HCT116 (cell line): Measurements from ENCODE around the gene TCEA2. TPM values are rescaled to one million over a fixed set of nuclear protein-coding genes. Genes with fewer than 3 reads are reported as not detected.

ENCODE experiments used
- ATAC-seq: fragments of 200-7000 bp; cut with Tn5 transposase; 2 replicates; pipeline ENCODE4 v1.9.1; 2020; ENCODE audit warnings: mild to moderate bottlenecking, moderate library complexity
- BruUV-seq: library from RNA; stranded (reverse); fragments of 400-500 nt; replicated peaks from 2 replicates; lab custom pipeline; 2021; lab: Mats Ljungman, UMichigan
- CTCF ChIA-PET: fragments of 300-600 bp; sonication (Branson Sonifier 250); formaldehyde crosslinking; loops from one replicate; lab custom pipeline; 2021; ENCODE audit warnings: antibody characterized with exemption; lab: Charles Lee
- POLR2A ChIA-PET: fragments of 300-600, 350-600 bp; sonication (Branson Sonifier 250); formaldehyde crosslinking; loops from one replicate; lab custom pipeline; 2021; ENCODE audit warnings: antibody characterized with exemption; lab: Charles Lee
- RAD21 ChIA-PET, 2 experiments: fragments of 300-600 bp; sonication (Branson Sonifier 250); formaldehyde crosslinking; loops; one replicate each; lab custom pipeline; 2023; ENCODE audit warnings: low total read pairs in 2 of 2; ENCODE audit not compliant: uncharacterized antibody in 2 of 2, unreplicated experiment in 2 of 2, low non-redundant PET in 1 of 2; lab: Charles Lee
- DNase-seq: peaks from one replicate; pipeline ENCODE4 v3.0.0-alpha.2; 2010; ENCODE audit warnings: low read depth, low spot score
- H2AFZ ChIP-seq: fragments of 200-600 bp; shearing (Covaris generic), sonication (generic); 2 replicates; pipeline ENCODE4 v1.6.1; 2017; ENCODE audit warnings: low read depth, mixed run types, mixed read lengths, antibody characterized with exemption, low read length; ENCODE audit not compliant: poor library complexity, severe bottlenecking
- H3K27ac ChIP-seq: 2 replicates; pipeline ENCODE4 v1.5.1; 2012; ENCODE audit warnings: low read depth, low read length
- H3K27me3 ChIP-seq: fragments of 200-600 bp; sonication (generic); 2 replicates; pipeline ENCODE4 v1.6.1; 2016; ENCODE audit warnings: mixed run types, low read length, mixed read lengths; ENCODE audit not compliant: insufficient read depth
- H3K36me3 ChIP-seq, 2 experiments: fragments of 200-500 bp in 1 of 2; fragments of 200-600 bp in 1 of 2; sonication (Bioruptor generic) in 1 of 2; sonication (generic) in 1 of 2; 2 replicates each; pipeline versions ENCODE4 v1.5.1 to v1.6.1; 2014 to 2016; ENCODE audit warnings: low read length in 2 of 2, inconsistent platforms in 1 of 2, mixed read lengths in 1 of 2, mixed run types in 1 of 2; ENCODE audit not compliant: insufficient read depth in 2 of 2, control insufficient read depth in 1 of 2
- H3K4me1 ChIP-seq, 2 experiments: fragments of 200-600 bp in 1 of 2; sonication (generic) in 1 of 2; 2 replicates each; pipeline versions ENCODE4 v1.5.1 to v1.6.1; 2012 to 2017; ENCODE audit warnings: low read length in 2 of 2, inconsistent platforms in 1 of 2, mild to moderate bottlenecking in 1 of 2, mixed read lengths in 1 of 2, mixed run types in 1 of 2, moderate library complexity in 1 of 2; ENCODE audit not compliant: insufficient read depth in 2 of 2, control insufficient read depth in 1 of 2
- H3K4me2 ChIP-seq: fragments of 200-600 bp; sonication (generic); 2 replicates; pipeline ENCODE4 v1.6.1; 2017; ENCODE audit warnings: mixed run types, low read length, mixed read lengths
- H3K4me3 ChIP-seq, 2 experiments: fragments of 200-600 bp in 1 of 2; sonication (generic) in 1 of 2; replicated peaks in 1 of 2; 2 replicates each; pipeline ENCODE4 v1.5.1; 2011 to 2016; ENCODE audit warnings: low read length in 2 of 2, control low read depth in 1 of 2, low read depth in 1 of 2, mild to moderate bottlenecking in 1 of 2, mixed read lengths in 1 of 2, mixed run types in 1 of 2
- H3K79me2 ChIP-seq: fragments of 200-600 bp; sonication (generic); 2 replicates; pipeline ENCODE4 v1.6.1; 2017; ENCODE audit warnings: mild to moderate bottlenecking, mixed run types, low read length, moderate library complexity, mixed read lengths; ENCODE audit not compliant: insufficient read depth
- H3K9ac ChIP-seq: fragments of 200-600 bp; sonication (generic); 2 replicates; pipeline ENCODE4 v1.6.1; 2016; ENCODE audit warnings: low read length, mixed read lengths
- H3K9me2 ChIP-seq: fragments of 200-600 bp; sonication (generic), shearing (Covaris generic); 2 replicates; pipeline ENCODE4 v1.6.1; 2017; ENCODE audit warnings: mixed run types, mild to moderate bottlenecking, moderate library complexity; ENCODE audit not compliant: insufficient read depth
- H3K9me3 ChIP-seq, 2 experiments: fragments of 200-500 bp in 1 of 2; fragments of 200-600 bp in 1 of 2; sonication (Bioruptor generic) in 1 of 2; sonication (generic) in 1 of 2; 2 replicates each; pipeline ENCODE4 v1.6.1; 2014 to 2017; ENCODE audit warnings: low read length in 2 of 2, mixed read lengths in 2 of 2, inconsistent platforms in 1 of 2, low read depth in 1 of 2, mild to moderate bottlenecking in 1 of 2, mixed run types in 1 of 2, moderate library complexity in 1 of 2; ENCODE audit not compliant: control insufficient read depth in 1 of 2, insufficient read depth in 1 of 2
- H4K20me1 ChIP-seq: fragments of 200-600 bp; sonication (generic), shearing (Covaris generic); 2 replicates; pipeline ENCODE4 v1.6.1; 2017; ENCODE audit warnings: mixed run types, mild to moderate bottlenecking, moderate library complexity; ENCODE audit not compliant: insufficient read depth
- POLR2A ChIP-seq: IDR thresholded peaks from 2 replicates; pipeline ENCODE4 v1.7.0; 2011; ENCODE audit warnings: borderline replicate concordance; ENCODE audit not compliant: insufficient read depth, insufficient read length; ENCODE audit errors: extremely low read depth
- POLR2AphosphoS5 ChIP-seq: IDR thresholded peaks from 2 replicates; pipeline ENCODE4 v1.6.1; 2011; ENCODE audit warnings: mild to moderate bottlenecking, low read depth, low read length, moderate library complexity
- RAD21 ChIP-seq: IDR thresholded peaks from 2 replicates; pipeline ENCODE4 v1.6.1; 2012; ENCODE audit warnings: low read depth, mild to moderate bottlenecking
- REST ChIP-seq: IDR thresholded peaks from 2 replicates; pipeline ENCODE4 v1.6.1; 2012; ENCODE audit warnings: low read depth
- SP1 ChIP-seq: IDR thresholded peaks from 2 replicates; pipeline ENCODE4 v1.6.1; 2012; ENCODE audit warnings: low read depth
- ZBTB33 ChIP-seq: IDR thresholded peaks from 2 replicates; pipeline ENCODE4 v1.6.1; 2011; ENCODE audit warnings: mild to moderate bottlenecking, low read length, moderate library complexity; ENCODE audit not compliant: insufficient replicate concordance; ENCODE audit errors: extremely low read depth
- ZFX ChIP-seq: fragments of 450-650 bp; IDR thresholded peaks from 2 replicates; pipeline ENCODE4 v1.6.1; 2017
- ZNF274 ChIP-seq: fragments of 200-500 bp; sonication (Bioruptor generic); IDR thresholded peaks from 2 replicates; pipeline ENCODE4 v1.6.1; 2014; ENCODE audit warnings: mild to moderate bottlenecking, low read depth, low read length, inconsistent platforms
- intact Hi-C: fragments of 100-400 bp; cut with micrococcal nuclease; formaldehyde crosslinking; loops from 2 replicates; pipeline ENCODE4 v1.10.0; 2022
- total RNA-seq: library from RNA; stranded (reverse); gene quantifications from one replicate; pipeline ENCODE4 v1.2.1, GENCODE V29; 2021; ENCODE audit not compliant: unreplicated experiment

Gene TCEA2
- total RNA-seq, 1 experiment from 2014 or later: 29.7 TPM

- ChIA-PET RAD21 (no interaction called here), POLR2A (no interaction called here)
- peaks cover 14 to 21% of the 10 kb centered on the region in 2 experiments for H3K4me1 ChIP-seq
Measured at GRCh38 chr20:64082126-64082731, 19.2 kb downstream of the TCEA2 start.

More at GRCh38 chr20:64082126-64082731, 19.2 kb downstream of the TCEA2 start:
- Histone ChIP-seq H3K4me2 (no peak overlapping the region), H3K27me3 (no peaks in the 10 kb centered on the region), H3K27ac (no peak overlapping the region), H3K9me3 (no peaks in the 10 kb centered on the region; a peak in 1 of 4 replicates), H3K9ac (no peak overlapping the region), H4K20me1 (no peaks in the 10 kb centered on the region), H2AFZ (no peak overlapping the region), H3K36me3 (no peaks in the 10 kb centered on the region), H3K4me3 (no peak overlapping the region), H3K79me2 (peaks cover 9% of the 10 kb centered on the region; the same call in 1 of the 2 replicates), H3K9me2 (no peaks in the 10 kb centered on the region)
- CTCF ChIA-PET: no interaction called here
- no TSS peak for BruUV-seq
- intact Hi-C loops: no loop called here
- TF ChIP-seq ZNF274 (no peak), RAD21 (no peak), REST (no peak), SP1 (no peak), ZBTB33 (no peak), POLR2A (no peak), POLR2AphosphoS5 (no peak), ZFX (no peak)
- ATAC-seq: no peak
- DNase-seq: no peak
